HepG2 (cell line): Measurements from ENCODE around the gene EDN3. TPM values are rescaled to one million over a fixed set of nuclear protein-coding genes. Genes with fewer than 3 reads are reported as not detected.

Source experiments
- ATAC-seq: fragments of 200-7000 bp; cut with Tn5 transposase; 3 replicates; pipeline ENCODE4 v1.9.1; 2020; ENCODE audit warnings: mild to moderate bottlenecking, moderate library complexity
- BruUV-seq: library from RNA; stranded (reverse); fragments of 400-500 nt; replicated peaks from 2 replicates; lab custom pipeline; 2021; lab: Mats Ljungman, UMichigan
- CTCF ChIA-PET: fragments of 300-600 bp; formaldehyde crosslinking; extraction: SDS; loops from one replicate; lab custom pipeline; 2021; ENCODE audit warnings: low total read pairs, inconsistent platforms, low intra/inter-chr PET ratio; lab: Yijun Ruan, JAX
- POLR2A ChIA-PET: fragments of 350-600 bp; sonication (Branson Sonifier 250); formaldehyde crosslinking; loops from one replicate; lab custom pipeline; 2020; ENCODE audit warnings: antibody characterized with exemption, inconsistent platforms; lab: Yijun Ruan, JAX
- DNase-seq: peaks from one replicate; pipeline ENCODE4 v3.0.0-alpha.2; 2015; ENCODE audit warnings: low spot score
- FAIRE-seq: peaks from 3 replicates; lab custom pipeline; 2011; peaks lifted over from hg19 to GRCh38; lab: Jason Lieb, UNC
- H2AFZ ChIP-seq: one replicate; pipeline ENCODE4 v1.6.1; 2011; ENCODE audit warnings: low read length, inconsistent platforms
- H3K27ac ChIP-seq: fragments of 300-600 bp; 3 replicates; pipeline ENCODE4 v1.8.0; 2011; ENCODE audit warnings: mixed run types, mild to moderate bottlenecking, mixed read lengths, low read length, inconsistent platforms; ENCODE audit not compliant: insufficient read depth; ENCODE audit errors: extremely low read length
- H3K27me3 ChIP-seq, 2 experiments: fragments of 200-600 bp in 1 of 2; 2 replicates in 1 of 2; 3 replicates in 1 of 2; pipeline versions ENCODE4 v1.6.0 to v1.8.0; 2011; ENCODE audit warnings: low read length in 2 of 2, mild to moderate bottlenecking in 2 of 2, moderate library complexity in 2 of 2, inconsistent platforms in 1 of 2; ENCODE audit not compliant: insufficient read depth in 2 of 2, control insufficient read depth in 1 of 2
- H3K36me3 ChIP-seq, 2 experiments: fragments of 200-600 bp in 1 of 2; replicated peaks in 1 of 2; 2 replicates in 1 of 2; 3 replicates in 1 of 2; pipeline versions ENCODE4 v1.5.1 to v1.8.0; 2011; ENCODE audit warnings: low read length in 2 of 2, inconsistent platforms in 1 of 2; ENCODE audit not compliant: insufficient read depth in 2 of 2, control insufficient read depth in 1 of 2
- H3K4me1 ChIP-seq: 2 replicates; pipeline ENCODE4 v1.5.1; 2012; ENCODE audit warnings: low read length, inconsistent platforms; ENCODE audit not compliant: insufficient read depth
- H3K4me2 ChIP-seq: 2 replicates; pipeline ENCODE4 v1.6.0; 2011; ENCODE audit warnings: low read depth, low read length, inconsistent platforms
- H3K4me3 ChIP-seq, 3 experiments: fragments of 200-600 bp in 1 of 3; sonication (generic), shearing (Covaris generic) in 1 of 3; replicated peaks in 1 of 3; 2 replicates each; pipeline ENCODE4 v1.5.1; 2011 to 2016; ENCODE audit warnings: low read length in 3 of 3, inconsistent platforms in 2 of 3, low read depth in 2 of 3, mild to moderate bottlenecking in 2 of 3, control low read depth in 1 of 3, mixed read lengths in 1 of 3; ENCODE audit not compliant: insufficient read depth in 1 of 3
- H3K79me2 ChIP-seq: one replicate; pipeline ENCODE4 v1.6.1; 2011; ENCODE audit warnings: low read length, inconsistent platforms; ENCODE audit not compliant: insufficient read depth
- H3K9ac ChIP-seq: 2 replicates; pipeline ENCODE4 v1.6.0; 2011; ENCODE audit warnings: mild to moderate bottlenecking, low read depth, low read length, inconsistent platforms; ENCODE audit not compliant: insufficient read depth
- H3K9me3 ChIP-seq: 2 replicates; pipeline ENCODE4 v1.5.1; 2012; ENCODE audit warnings: mild to moderate bottlenecking, low read length
- H4K20me1 ChIP-seq: 2 replicates; pipeline ENCODE4 v1.6.0; 2011; ENCODE audit warnings: inconsistent platforms, mild to moderate bottlenecking, low read length, moderate library complexity; ENCODE audit not compliant: insufficient read depth
- ADNP ChIP-seq: sonication (generic); formaldehyde crosslinking; IDR thresholded peaks from 2 replicates; pipeline ENCODE4 v1.4.0; 2020; ENCODE audit warnings: missing genetic modification reagents
- ATF2 ChIP-seq: sonication (generic); formaldehyde crosslinking; IDR thresholded peaks from 2 replicates; pipeline ENCODE4 v1.4.0; 2020; ENCODE audit warnings: missing genetic modification reagents
- FOXA1 ChIP-seq, 2 experiments: fragments of 450-650 bp in 1 of 2; sonication (generic) in 1 of 2; formaldehyde crosslinking in 1 of 2; IDR thresholded peaks; 2 replicates each; pipeline versions ENCODE4 v1.4.0 to v1.6.1; 2016 to 2020; ENCODE audit warnings: missing genetic modification reagents in 1 of 2
- KDM5B ChIP-seq: sonication (generic); formaldehyde crosslinking; IDR thresholded peaks from 2 replicates; pipeline ENCODE4 v1.4.0; 2020; ENCODE audit warnings: missing genetic modification reagents, mild to moderate bottlenecking, borderline replicate concordance
- MBD4 ChIP-seq: IDR thresholded peaks from 2 replicates; pipeline ENCODE4 v1.6.1; 2012; ENCODE audit warnings: low read length, inconsistent platforms, borderline replicate concordance
- MBNL3 ChIP-seq: fragments of 250-450 bp; sonication (Bioruptor Pico); conservative IDR thresholded peaks from 2 replicates; pipeline ENCODE4 v1.8.0; 2022; ENCODE audit warnings: mild to moderate bottlenecking, inconsistent platforms
- NCOA5 ChIP-seq: sonication (generic); formaldehyde crosslinking; IDR thresholded peaks from 2 replicates; pipeline ENCODE4 v1.4.0; 2020; ENCODE audit warnings: missing genetic modification reagents
- NR2F1 ChIP-seq, 2 experiments: fragments of 450-650 bp in 1 of 2; formaldehyde crosslinking in 1 of 2; IDR thresholded peaks; 2 replicates each; pipeline versions ENCODE4 v1.5.0 to v1.6.1; 2016 to 2020; ENCODE audit warnings: mild to moderate bottlenecking in 1 of 2, missing compliant biosample characterization in 1 of 2, missing genetic modification reagents in 1 of 2, moderate library complexity in 1 of 2
- NR3C1 ChIP-seq: sonication (generic); formaldehyde crosslinking; IDR thresholded peaks from 2 replicates; pipeline ENCODE4 v1.4.0; 2020; ENCODE audit warnings: missing genetic modification reagents
- PBX3 ChIP-seq: sonication (generic); formaldehyde crosslinking; IDR thresholded peaks from 2 replicates; pipeline ENCODE4 v1.8.1; 2023; ENCODE audit warnings: missing genetic modification reagents, inconsistent platforms, borderline replicate concordance
- RFX1 ChIP-seq: fragments of 450-650 bp; IDR thresholded peaks from 2 replicates; pipeline ENCODE4 v1.6.1; 2017
- SYNCRIP ChIP-seq: fragments of 200-400 bp; formaldehyde crosslinking; IDR thresholded peaks from 2 replicates; pipeline ENCODE4 v1.6.1; 2018; ENCODE audit warnings: mild to moderate bottlenecking, low read depth, low read length; ENCODE audit not compliant: insufficient read depth
- ZNF124 ChIP-seq: sonication (generic); formaldehyde crosslinking; IDR thresholded peaks from 2 replicates; pipeline ENCODE4 v1.4.0; 2020; ENCODE audit warnings: missing genetic modification reagents
- ZNF589 ChIP-seq: sonication (generic); formaldehyde crosslinking; conservative IDR thresholded peaks from 2 replicates; pipeline ENCODE4 v1.8.0; 2022; ENCODE audit warnings: mild to moderate bottlenecking, moderate library complexity, missing genetic modification reagents
- ZNF660 ChIP-seq: sonication (generic); formaldehyde crosslinking; IDR thresholded peaks from 2 replicates; pipeline ENCODE4 v1.5.1; 2020; ENCODE audit warnings: mild to moderate bottlenecking, low read depth, missing genetic modification reagents, borderline replicate concordance
- ZNF770 ChIP-seq: sonication (generic); formaldehyde crosslinking; IDR thresholded peaks from 2 replicates; pipeline ENCODE4 v1.5.0; 2020; ENCODE audit warnings: mild to moderate bottlenecking, missing genetic modification reagents
- ZSCAN31 ChIP-seq: sonication (generic); formaldehyde crosslinking; IDR thresholded peaks from 2 replicates; pipeline ENCODE4 v1.5.0; 2020; ENCODE audit warnings: low read depth, mild to moderate bottlenecking, missing genetic modification reagents
- ZUFSP ChIP-seq: sonication (generic); formaldehyde crosslinking; IDR thresholded peaks from 2 replicates; pipeline ENCODE4 v1.9.0; 2021; ENCODE audit warnings: missing genetic modification reagents, mild to moderate bottlenecking, borderline replicate concordance
- WGBS: methylation state at CpG from one replicate; pipeline ENCODE4 v1.1.6; 2017; ENCODE audit warnings: low lambda C conversion rate; 5-methylcytosine and 5-hydroxymethylcytosine counted together
- in situ Hi-C: cut with HindIII; loops from 2 replicates; pipeline ENCODE4 v1.10.0; 2017; ENCODE audit warnings: low pct_unique_long_range_greater_than_20kb; ENCODE audit not compliant: extremely low pct_ligation_motif_present
- intact Hi-C: fragments of 100-400 bp; cut with micrococcal nuclease; formaldehyde crosslinking; loops from one replicate; pipeline ENCODE4 v1.10.0; 2022; ENCODE audit not compliant: unreplicated experiment
- polyA plus RNA-seq, 8 experiments: library from polyadenylated mRNA; depleted of rRNA in 3 of 8; stranded (reverse) in 7 of 8; unstranded in 1 of 8; fragments of >200 nt; fragmentation: Illumina TruSeq in 4 of 8; extraction: Trizol in 4 of 8; gene quantifications; 2 replicates each; pipeline versions ENCODE4 v1.2.1 to v1.2.3, GENCODE V29; 2011 to 2016; ENCODE audit warnings: low read depth in 4 of 8, missing spikeins in 1 of 8, mixed read lengths in 1 of 8; ENCODE audit not compliant: insufficient read depth in 1 of 8
- total RNA-seq, 5 experiments: library from RNA; depleted of rRNA; stranded (reverse); fragments of >200 nt; fragmentation: Illumina TruSeq; extraction: Trizol; gene quantifications; 2 replicates each; pipeline ENCODE4 v1.2.3, GENCODE V29; 2016; ENCODE audit warnings: low read depth in 1 of 5

EDN3 gene
- total and polyA plus RNA-seq, 2 of the 13 experiments (the other 11 are each of a cell fraction or from before 2014, with no cell fraction given), result not detected

GRCh38 chr20:59253779-59254319 is 46.6 kb upstream of the EDN3 start:
- no TSS peak for BruUV-seq
- H3K79me2 ChIP-seq, result no peaks in the 10 kb centered on the region
- in situ Hi-C loops, result no loop called here
- no peak for FAIRE-seq
- ATAC-seq, result no peak
- POLR2A ChIA-PET, result no interaction called here
- H4K20me1 ChIP-seq, result no peaks in the 10 kb centered on the region
- no peak for DNase-seq
- no peak overlapping the region for H3K9ac ChIP-seq
- no peak overlapping the region for H3K27ac ChIP-seq
- H3K4me3 ChIP-seq, result no peak overlapping the region
- no peak overlapping the region for H2AFZ ChIP-seq
- peaks cover 0 to 49% of the 10 kb centered on the region in 2 experiments; a peak in 3 of 5 replicates for H3K27me3 ChIP-seq
- H3K4me1 ChIP-seq, result no peaks in the 10 kb centered on the region
- no peaks in the 10 kb centered on the region for H3K36me3 ChIP-seq
- no peak overlapping the region for H3K4me2 ChIP-seq
- no peaks in the 10 kb centered on the region for H3K9me3 ChIP-seq
- WGBS, result 5% methylated on average over 4 of the region's 4 CpGs
- intact Hi-C loops, result no loop called here
- CTCF ChIA-PET, result no interaction called here
- TF ChIP-seq ZNF589 (CRISPR knock-in tag), result no peak
- no peak for TF ChIP-seq MBNL3 (CRISPR knock-in tag)
- TF ChIP-seq KDM5B (CRISPR knock-in tag), result no peak
- no peak for TF ChIP-seq RFX1
- no peak for TF ChIP-seq ZSCAN31 (CRISPR knock-in tag)
- no peak for TF ChIP-seq FOXA1 (IDR thresholded peaks at IDR 0.05)
- TF ChIP-seq FOXA1 (CRISPR knock-in tag; IDR thresholded peaks at IDR 0.05), result no peak
- TF ChIP-seq ZNF124, result no peak
- TF ChIP-seq ZNF770 (CRISPR knock-in tag), result no peak
- no peak for TF ChIP-seq ZUFSP
- TF ChIP-seq ADNP (CRISPR knock-in tag), result no peak
- TF ChIP-seq NCOA5, result no peak
- TF ChIP-seq ZNF660, result no peak
- TF ChIP-seq NR3C1 (CRISPR knock-in tag), result no peak
- no peak for TF ChIP-seq PBX3
- TF ChIP-seq SYNCRIP, result no peak
- no peak for TF ChIP-seq ATF2
- no peak for TF ChIP-seq MBD4
- TF ChIP-seq NR2F1 (CRISPR knock-in tag; IDR thresholded peaks at IDR 0.05), result no peak
